OCI-LY3 (cell line): ENCODE data around the gene LBHD1.
A peak's percentile ranks its signal among the peaks of the same experiment; 100 is the strongest.
"Not testable (repeated sequence)": the region's sequence is repeated elsewhere in the genome, so short reads cannot be mapped to it uniquely, and the experiment has no call there.

Experiments used
- H2AFZ ChIP-seq: fragments of 200-600, 300-600 bp; shearing (Covaris generic); 2 replicates; pipeline ENCODE4 v1.6.0; 2014; ENCODE audit warnings: antibody characterized with exemption, low read depth, low read length
- H3K27ac ChIP-seq: fragments of 200-600, 300-600 bp; sonication (generic); 2 replicates; pipeline ENCODE4 v1.5.1; 2014; ENCODE audit warnings: mild to moderate bottlenecking, low read length, moderate library complexity, mixed read lengths
- H3K27me3 ChIP-seq: fragments of 200-600, 300-600 bp; sonication (generic); 2 replicates; pipeline ENCODE4 v1.6.1; 2014; ENCODE audit warnings: low read depth, low read length, mixed read lengths
- H3K36me3 ChIP-seq: fragments of 200-600, 300-600 bp; sonication (generic); replicated peaks from 2 replicates; pipeline ENCODE3; 2014; ENCODE audit warnings: low read depth, low read length, mixed read lengths
- H3K4me1 ChIP-seq: fragments of 300-600, 200-600 bp; sonication (generic); 2 replicates; pipeline ENCODE4 v1.6.1; 2014; ENCODE audit warnings: low read length, mixed read lengths
- H3K4me2 ChIP-seq: fragments of 200-600, 300-600 bp; sonication (generic); 2 replicates; pipeline ENCODE4 v1.6.1; 2014; ENCODE audit warnings: low read length, mixed read lengths
- H3K4me3 ChIP-seq: fragments of 300-600, 200-600 bp; sonication (generic); 2 replicates; pipeline ENCODE4 v1.5.1; 2014; ENCODE audit warnings: antibody characterized with exemption, mild to moderate bottlenecking, low read length, moderate library complexity
- H3K79me2 ChIP-seq: fragments of 300-600, 200-600 bp; shearing (Covaris generic); 2 replicates; pipeline ENCODE4 v1.6.1; 2014; ENCODE audit warnings: mild to moderate bottlenecking, low read length, mixed read lengths
- H3K9ac ChIP-seq: fragments of 300-600, 200-600 bp; shearing (Covaris generic); 2 replicates; pipeline ENCODE4 v1.6.0; 2014; ENCODE audit warnings: mild to moderate bottlenecking, low read length, moderate library complexity
- H3K9me3 ChIP-seq: fragments of 200-600, 300-600 bp; shearing (Covaris generic); 2 replicates; pipeline ENCODE4 v1.6.1; 2014; ENCODE audit warnings: low read length, mixed read lengths; ENCODE audit not compliant: insufficient read depth
- H4K20me1 ChIP-seq: fragments of 200-600, 300-600 bp; sonication (generic); 2 replicates; pipeline ENCODE4 v1.6.1; 2016; ENCODE audit warnings: low read length, mixed read lengths; ENCODE audit not compliant: insufficient read depth
- CTCF ChIP-seq: fragments of 200-600, 300-600 bp; sonication (generic); IDR thresholded peaks from 2 replicates; pipeline ENCODE4 v1.5.1; 2014; ENCODE audit warnings: antibody characterized with exemption, low read length, low read depth
- EZH2phosphoT487 ChIP-seq: fragments of 200-600 bp; shearing (Covaris generic); IDR thresholded peaks from 2 replicates; pipeline ENCODE4 v1.6.1; 2018; ENCODE audit warnings: antibody characterized with exemption, mixed run types, low read depth

Gene LBHD1

GRCh38 chr11:62702246-62702645 lies 30.2 kb upstream of the LBHD1 start:
- Histone ChIP-seq H4K20me1 (no peaks in the 10 kb centered on the region), H3K9ac (no peak overlapping the region), H3K4me2 (peak overlapping the region; percentile 20; the same call in 1 of the 2 replicates), H3K27ac (peak overlapping the region; percentile 19; the same call in 1 of the 2 replicates), H3K9me3 (no peaks in the 10 kb centered on the region), H3K4me3 (no peak overlapping the region), H3K27me3 (no peaks in the 10 kb centered on the region), H3K79me2 (peaks cover 10% of the 10 kb centered on the region), H3K36me3 (peaks cover 36% of the 10 kb centered on the region), H2AFZ (no peak overlapping the region), H3K4me1 (peaks cover 21% of the 10 kb centered on the region)
- TF ChIP-seq EZH2phosphoT487: no peak
- TF ChIP-seq CTCF: no peak

GRCh38 chr11:62694455-62695167 lies 22.5 kb upstream of the LBHD1 start:
- Histone ChIP-seq H2AFZ (no peak overlapping the region), H3K27ac (no peak overlapping the region), H3K4me1 (no peaks in the 10 kb centered on the region), H3K36me3 (peaks cover 27% of the 10 kb centered on the region), H3K9me3 (no peaks in the 10 kb centered on the region), H3K4me2 (no peak overlapping the region), H3K9ac (no peak overlapping the region), H4K20me1 (no peaks in the 10 kb centered on the region), H3K4me3 (no peak overlapping the region), H3K79me2 (no peaks in the 10 kb centered on the region), H3K27me3 (no peaks in the 10 kb centered on the region)
- TF ChIP-seq CTCF: peak; percentile 97
- TF ChIP-seq EZH2phosphoT487: no peak

- not testable (repeated sequence) for H3K4me2 ChIP-seq, H3K79me2 ChIP-seq, H2AFZ ChIP-seq, H3K9ac ChIP-seq, H3K27ac ChIP-seq, H3K4me1 ChIP-seq, H3K9me3 ChIP-seq, H3K27me3 ChIP-seq, H3K4me3 ChIP-seq, H4K20me1 ChIP-seq
- peaks cover 27% of the 10 kb centered on the region for H3K36me3 ChIP-seq
Measured at GRCh38 chr11:62693624-62694023, 21.6 kb upstream of the LBHD1 start.

GRCh38 chr11:62689421-62690183 lies 17.5 kb upstream of the LBHD1 start, which contains the start of gene LRRN4CL:
LRRN4CL (minus strand) TSS chr11:62689530; CDS start chr11:62688508, 1,022 bp downstream.
- no peak for TF ChIP-seq CTCF
- no peak for TF ChIP-seq EZH2phosphoT487
- Histone ChIP-seq H3K4me3 (no peak within 1 kb of the TSS), H3K27ac (no peak within 1 kb of the TSS), H3K36me3 (peaks cover 25% of the 10 kb centered on the region), H3K79me2 (no peaks in the 10 kb centered on the region), H2AFZ (no peak within 1 kb of the TSS), H3K27me3 (no peaks in the 10 kb centered on the region), H4K20me1 (no peaks in the 10 kb centered on the region), H3K9ac (no peak within 1 kb of the TSS), H3K9me3 (no peaks in the 10 kb centered on the region), H3K4me2 (no peak within 1 kb of the TSS), H3K4me1 (no peaks in the 10 kb centered on the region)
